ENCODE results near the gene SCYL2.
"Not testable (repeated sequence)": the region's sequence is repeated elsewhere in the genome, so short reads cannot be mapped to it uniquely, and the experiment has no call there.

Gene SCYL2

DNA sequence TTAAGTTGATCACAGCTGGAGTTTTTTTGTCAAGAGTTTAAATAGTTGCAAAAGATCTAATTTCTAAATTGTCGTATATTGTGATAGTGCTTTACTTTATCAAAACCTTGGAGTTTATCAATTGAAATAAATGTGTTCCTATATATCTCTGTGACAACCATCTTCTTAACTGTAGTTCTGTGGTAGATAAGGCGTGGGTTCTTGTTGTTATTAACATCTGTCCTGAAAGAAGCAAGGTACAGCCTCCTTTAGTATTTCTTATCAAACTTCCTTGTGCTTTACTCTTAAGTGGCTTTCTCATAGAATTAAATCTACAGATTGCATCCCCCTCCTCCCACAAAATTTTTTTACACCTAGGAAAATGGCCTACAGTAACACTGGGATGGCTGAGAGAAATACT lies 7.3 kb downstream of the SCYL2 start:
- H3K4me3 ChIP-seq (ENCODE audit: low read depth, low read length), result no peak overlapping the region
- no peak for TF ChIP-seq CTCF (IDR thresholded peaks at IDR 0.05; ENCODE audit: control insufficient read depth, extremely low read depth, insufficient read depth)
- DNase-seq (ENCODE audit: low read depth), result no peak

DNA sequence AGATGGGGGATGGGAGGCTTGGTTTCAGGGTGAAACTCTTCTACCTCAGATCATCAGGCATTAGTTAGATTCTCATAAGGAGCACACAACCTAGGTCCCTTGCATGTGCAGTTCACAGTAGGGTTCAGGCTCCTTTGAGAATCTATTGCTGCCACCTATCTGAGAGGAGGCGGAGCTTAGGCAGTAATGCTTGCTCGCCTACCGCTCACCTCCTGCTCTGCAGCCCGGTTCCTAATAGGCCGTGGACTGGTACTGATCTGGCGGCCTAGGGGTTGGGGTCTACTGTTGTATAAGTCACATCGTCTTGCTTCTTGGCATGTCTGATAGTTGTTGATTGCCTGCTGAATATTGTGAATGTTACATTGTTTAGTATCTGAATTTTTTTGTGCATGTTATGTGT lies 12.2 kb downstream of the SCYL2 start:
- no peak for DNase-seq (ENCODE audit: low read depth)
- no peak for TF ChIP-seq CTCF (IDR thresholded peaks at IDR 0.05; ENCODE audit: control insufficient read depth, extremely low read depth, insufficient read depth)
- no peak overlapping the region for H3K4me3 ChIP-seq (ENCODE audit: low read depth, low read length)

- TF ChIP-seq CTCF (IDR thresholded peaks at IDR 0.05; ENCODE audit: control insufficient read depth, extremely low read depth, insufficient read depth), result no peak
- DNase-seq (ENCODE audit: low read depth), result no peak
- no peak overlapping the region for H3K4me3 ChIP-seq (ENCODE audit: low read depth, low read length)
Observed at GRCh38 chr12:100279607-100280244, 12.7 kb downstream of the SCYL2 start.

DNA sequence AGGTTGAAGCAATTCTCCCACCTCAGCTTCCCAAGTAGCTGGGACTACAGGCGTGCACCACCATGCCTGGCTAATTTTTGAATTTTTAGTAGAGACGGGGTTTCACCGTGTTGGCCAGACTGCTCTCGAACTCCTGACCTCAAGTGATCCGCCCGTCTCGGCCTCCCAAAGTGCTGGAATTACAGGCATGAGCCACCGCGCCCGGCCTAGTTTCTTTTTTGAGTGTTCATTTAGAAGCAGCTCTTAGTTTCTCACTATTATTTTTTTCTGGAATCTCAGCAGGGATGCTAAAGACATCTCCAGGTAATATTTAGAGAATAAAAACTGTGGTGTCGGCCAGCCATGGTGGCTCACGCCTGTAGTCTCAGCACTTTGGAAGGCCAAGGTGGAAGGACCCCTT lies 17.6 kb downstream of the SCYL2 start:
- DNase-seq (ENCODE audit: low read depth); H3K4me3 ChIP-seq (ENCODE audit: low read depth, low read length): not testable (repeated sequence)

GRCh38 chr12:100289038-100289437 lies 22.1 kb downstream of the SCYL2 start:
- no peak for DNase-seq (ENCODE audit: low read depth)
- no peak for TF ChIP-seq CTCF (IDR thresholded peaks at IDR 0.05; ENCODE audit: control insufficient read depth, extremely low read depth, insufficient read depth)
- no peak overlapping the region for H3K4me3 ChIP-seq (ENCODE audit: low read depth, low read length)

GRCh38 chr12:100290016-100290415 lies 23.0 kb downstream of the SCYL2 start:
- H3K4me3 ChIP-seq (ENCODE audit: low read depth, low read length), result no peak overlapping the region
- DNase-seq (ENCODE audit: low read depth), result no peak
- no peak for TF ChIP-seq CTCF (IDR thresholded peaks at IDR 0.05; ENCODE audit: control insufficient read depth, extremely low read depth, insufficient read depth)

DNA sequence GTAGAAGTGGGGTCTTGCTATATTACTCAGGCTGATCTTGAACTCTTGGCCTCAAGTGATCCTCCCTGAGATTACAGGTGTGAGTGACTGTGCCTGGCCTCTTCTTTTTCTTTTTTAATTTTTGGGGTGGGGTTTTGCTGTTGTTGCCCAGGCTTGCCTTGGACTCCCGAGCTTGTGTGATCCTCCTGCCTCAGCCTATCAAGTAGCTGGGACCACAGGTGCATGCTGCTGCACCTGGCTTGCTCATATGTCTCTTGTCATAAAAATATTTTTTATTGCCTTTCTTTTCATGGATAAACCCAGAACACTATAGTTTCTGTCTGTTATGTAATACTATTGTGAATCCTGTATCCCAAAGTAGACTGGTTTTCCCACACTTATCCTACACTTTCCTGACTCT lies 26.0 kb downstream of the SCYL2 start:
- H3K4me3 ChIP-seq (ENCODE audit: low read depth, low read length), result no peak overlapping the region
- DNase-seq (ENCODE audit: low read depth), result no peak
- no peak for TF ChIP-seq CTCF (IDR thresholded peaks at IDR 0.05; ENCODE audit: control insufficient read depth, extremely low read depth, insufficient read depth)

GRCh38 chr12:100294366-100294765 lies 27.4 kb downstream of the SCYL2 start:
- not testable (repeated sequence) for DNase-seq (ENCODE audit: low read depth); H3K4me3 ChIP-seq (ENCODE audit: low read depth, low read length)

Data from LNCaP clone FGC (cell line).